SH-SY5Y (cell line): Measurements from ENCODE around the gene LRRTM1.

Experiments used
- GATA2 ChIP-seq: IDR thresholded peaks from 2 replicates; pipeline ENCODE4 v1.6.1; 2011; ENCODE audit warnings: mild to moderate bottlenecking, low read depth, low read length
- GATA3 ChIP-seq: IDR thresholded peaks from 2 replicates; pipeline ENCODE4 v1.6.1; 2011; ENCODE audit warnings: low read depth, mild to moderate bottlenecking, low read length, moderate library complexity

DNA sequence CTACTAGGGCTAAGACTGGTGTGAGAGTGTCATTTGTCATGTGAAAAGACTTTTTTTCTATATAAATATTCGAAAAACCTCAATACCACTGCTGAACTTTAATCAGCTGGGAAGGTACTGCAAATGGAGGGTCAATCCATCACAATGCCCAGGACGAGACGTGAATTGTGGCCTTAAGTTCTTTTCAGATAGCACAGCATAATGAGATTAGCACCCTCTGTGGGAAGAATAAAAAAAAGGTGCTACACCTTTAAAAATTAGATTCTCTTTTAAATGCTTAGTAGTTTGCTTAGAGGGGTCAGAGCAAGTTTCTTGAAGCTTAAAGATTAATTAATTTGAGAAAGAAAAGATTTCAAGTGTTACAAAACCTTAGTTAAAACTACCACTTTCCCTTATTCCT is 5.6 kb downstream of the LRRTM1 start:
- no peak for TF ChIP-seq GATA3
- TF ChIP-seq GATA2 = no peak
